H1 (cell line): Measurements from ENCODE around the gene TMEM106C. TPM values are rescaled to one million over a fixed set of nuclear protein-coding genes. Genes with fewer than 3 reads are reported as not detected.
A peak's percentile ranks its signal among the peaks of the same experiment; 100 is the strongest.

Experiments
- CTCF ChIA-PET: fragments of 300-600 bp; sonication (Branson Sonifier 250); formaldehyde crosslinking; loops from one replicate; lab custom pipeline; 2021; ENCODE audit not compliant: partially characterized antibody; lab: Charles Lee
- POLR2A ChIA-PET: fragments of 300-600 bp; sonication (Branson Sonifier 250); formaldehyde crosslinking; loops from one replicate; lab custom pipeline; 2021; ENCODE audit warnings: inconsistent platforms; ENCODE audit not compliant: partially characterized antibody; lab: Charles Lee
- DNase-seq, 2 experiments: peaks; one replicate each; pipeline versions ENCODE4 v3.0.0 to v3.0.0-alpha.2; 2010 to 2022; ENCODE audit warnings: low spot score in 2 of 2, low read depth in 1 of 2, mixed read lengths in 1 of 2
- FAIRE-seq: peaks from 2 replicates; lab custom pipeline; 2011; peaks lifted over from hg19 to GRCh38; lab: Jason Lieb, UNC
- H2AFZ ChIP-seq: 2 replicates; pipeline ENCODE4 v1.8.1; 2012; ENCODE audit warnings: low read length, inconsistent platforms
- H2AK5ac ChIP-seq: 2 replicates; pipeline ENCODE4 v1.6.1; 2013; ENCODE audit warnings: low read depth, low read length
- H2BK120ac ChIP-seq: replicated peaks from 2 replicates; pipeline ENCODE3; 2013; ENCODE audit warnings: low read depth, low read length, inconsistent platforms
- H2BK12ac ChIP-seq: 2 replicates; pipeline ENCODE4 v1.6.1; 2013; ENCODE audit warnings: low read depth, low read length
- H2BK15ac ChIP-seq: 2 replicates; pipeline ENCODE4 v1.6.1; 2013; ENCODE audit warnings: low read length
- H2BK20ac ChIP-seq: 2 replicates; pipeline ENCODE4 v1.6.1; 2013; ENCODE audit warnings: low read length
- H2BK5ac ChIP-seq: 2 replicates; pipeline ENCODE4 v1.6.1; 2013; ENCODE audit warnings: low read depth, low read length
- H3K14ac ChIP-seq: 2 replicates; pipeline ENCODE4 v1.6.1; 2013; ENCODE audit warnings: inconsistent platforms; ENCODE audit not compliant: insufficient read length
- H3K18ac ChIP-seq: 2 replicates; pipeline ENCODE4 v1.6.1; 2013; ENCODE audit warnings: low read length; ENCODE audit errors: extremely low read depth
- H3K23ac ChIP-seq: 2 replicates; pipeline ENCODE4 v1.6.1; 2013; ENCODE audit warnings: inconsistent platforms; ENCODE audit not compliant: insufficient read length
- H3K23me2 ChIP-seq: 2 replicates; pipeline ENCODE4 v1.6.1; 2013; ENCODE audit warnings: low read depth, low read length
- H3K27ac ChIP-seq: 2 replicates; pipeline ENCODE4 v1.6.1; 2011; ENCODE audit warnings: low read depth, low read length, inconsistent platforms
- H3K27me3 ChIP-seq, 4 experiments: replicated peaks in 1 of 4; 1 replicate in 1 of 4; 2 replicates in 3 of 4; pipeline versions ENCODE4 v1.6.1 to v1.8.1; 2011 to 2013; ENCODE audit warnings: low read length in 3 of 4, mild to moderate bottlenecking in 3 of 4, inconsistent platforms in 2 of 4, mixed read lengths in 2 of 4, moderate library complexity in 1 of 4; ENCODE audit not compliant: control insufficient read depth in 3 of 4, insufficient read depth in 3 of 4; ENCODE audit errors: extremely low read depth in 1 of 4
- H3K36me3 ChIP-seq, 4 experiments: 2 replicates each; pipeline versions ENCODE4 v1.6.1 to v1.8.1; 2011 to 2013; ENCODE audit warnings: mild to moderate bottlenecking in 4 of 4, low read length in 3 of 4, moderate library complexity in 2 of 4, control low read depth in 1 of 4, inconsistent platforms in 1 of 4; ENCODE audit not compliant: insufficient read depth in 4 of 4, control insufficient read depth in 2 of 4
- H3K4ac ChIP-seq: replicated peaks from 2 replicates; pipeline ENCODE3; 2013; ENCODE audit warnings: low read length, low read depth, mixed read lengths, inconsistent platforms; ENCODE audit not compliant: insufficient read length
- H3K4me1 ChIP-seq, 4 experiments: replicated peaks in 1 of 4; 1 replicate in 1 of 4; 2 replicates in 3 of 4; pipeline versions ENCODE4 v1.6.1 to v1.8.1; 2011 to 2013; ENCODE audit warnings: low read length in 3 of 4, inconsistent platforms in 2 of 4, mixed read lengths in 1 of 4; ENCODE audit not compliant: insufficient read depth in 4 of 4, control insufficient read depth in 3 of 4
- H3K4me2 ChIP-seq, 2 experiments: 2 replicates each; pipeline versions ENCODE4 v1.6.1 to v1.8.1; 2011 to 2013; ENCODE audit warnings: low read depth in 2 of 2, low read length in 2 of 2, control low read depth in 1 of 2, inconsistent platforms in 1 of 2, mild to moderate bottlenecking in 1 of 2; ENCODE audit not compliant: insufficient read depth in 1 of 2
- H3K4me3 ChIP-seq, 4 experiments: fragments of 200-600, 300-600 bp in 1 of 4; sonication (generic), shearing (Covaris generic), sonication (Bioruptor Twin) in 1 of 4; 2 replicates each; pipeline versions ENCODE4 v1.5.1 to v1.8.1; 2011 to 2016; ENCODE audit warnings: low read length in 4 of 4, low read depth in 3 of 4, control low read depth in 2 of 4, inconsistent platforms in 2 of 4, mild to moderate bottlenecking in 2 of 4, mixed read lengths in 1 of 4, moderate library complexity in 1 of 4; ENCODE audit not compliant: insufficient read depth in 2 of 4; ENCODE audit errors: extremely low read depth in 1 of 4
- H3K56ac ChIP-seq: replicated peaks from 2 replicates; pipeline ENCODE3; 2013; ENCODE audit warnings: low read depth, mild to moderate bottlenecking, mixed read lengths, low read length, inconsistent platforms; ENCODE audit not compliant: insufficient read length
- H3K79me1 ChIP-seq: 2 replicates; pipeline ENCODE4 v1.6.1; 2013; ENCODE audit warnings: low read depth, low read length, control low read depth
- H3K79me2 ChIP-seq, 2 experiments: 2 replicates each; pipeline versions ENCODE4 v1.6.1 to v1.8.1; 2012 to 2013; ENCODE audit warnings: low read length in 2 of 2, mild to moderate bottlenecking in 2 of 2, inconsistent platforms in 1 of 2; ENCODE audit not compliant: insufficient read depth in 2 of 2, control insufficient read depth in 1 of 2
- H3K9ac ChIP-seq, 4 experiments: replicated peaks in 1 of 4; 1 replicate in 1 of 4; 2 replicates in 3 of 4; pipeline versions ENCODE4 v1.6.1 to v1.8.1; 2011 to 2013; ENCODE audit warnings: low read depth in 3 of 4, low read length in 3 of 4, control low read depth in 2 of 4, mild to moderate bottlenecking in 2 of 4, moderate library complexity in 2 of 4, inconsistent platforms in 1 of 4; ENCODE audit errors: extremely low read depth in 1 of 4
- H3K9me3 ChIP-seq, 2 experiments: 2 replicates each; pipeline versions ENCODE4 v1.6.1 to v1.8.1; 2012 to 2013; ENCODE audit warnings: mild to moderate bottlenecking in 2 of 2, moderate library complexity in 2 of 2, control low read depth in 1 of 2, inconsistent platforms in 1 of 2, low read depth in 1 of 2, low read length in 1 of 2, mixed read lengths in 1 of 2; ENCODE audit not compliant: insufficient read depth in 2 of 2
- H4K20me1 ChIP-seq, 2 experiments: replicated peaks in 1 of 2; 2 replicates each; pipeline versions ENCODE3 to v1.8.1; 2011 to 2013; ENCODE audit warnings: inconsistent platforms in 2 of 2, low read length in 2 of 2, mild to moderate bottlenecking in 1 of 2; ENCODE audit not compliant: insufficient read depth in 2 of 2, control insufficient read depth in 1 of 2
- H4K5ac ChIP-seq: 2 replicates; pipeline ENCODE4 v1.6.1; 2013; ENCODE audit warnings: low read length, low read depth, mixed read lengths, inconsistent platforms; ENCODE audit not compliant: insufficient read length
- H4K8ac ChIP-seq: 2 replicates; pipeline ENCODE4 v1.8.0; 2013; ENCODE audit warnings: mild to moderate bottlenecking, moderate library complexity, low read length, inconsistent platforms; ENCODE audit not compliant: insufficient read depth; ENCODE audit errors: extremely low read depth
- H4K91ac ChIP-seq: replicated peaks from 2 replicates; pipeline ENCODE3; 2013; ENCODE audit warnings: low read length, mixed read lengths, inconsistent platforms; ENCODE audit not compliant: insufficient read length
- BRCA1 ChIP-seq: IDR thresholded peaks from 2 replicates; pipeline ENCODE4 v1.6.1; 2012; ENCODE audit warnings: low read depth, low read length, improper control_type of control experiment
- FOSL1 ChIP-seq: IDR thresholded peaks from 2 replicates; pipeline ENCODE4 v1.6.1; 2011; ENCODE audit warnings: mild to moderate bottlenecking, low read depth, low read length, moderate library complexity; ENCODE audit not compliant: insufficient read depth
- GTF2F1 ChIP-seq: IDR thresholded peaks from 2 replicates; pipeline ENCODE4 v1.6.1; 2012; ENCODE audit warnings: low read depth, low read length, improper control_type of control experiment, borderline replicate concordance
- NRF1 ChIP-seq: IDR thresholded peaks from 2 replicates; pipeline ENCODE4 v1.6.1; 2011; ENCODE audit warnings: mild to moderate bottlenecking, low read depth, low read length, improper control_type of control experiment
- RBBP5 ChIP-seq: IDR thresholded peaks from 2 replicates; pipeline ENCODE4 v1.7.1; 2012; ENCODE audit warnings: low read depth, mild to moderate bottlenecking, inconsistent platforms, low read length, moderate library complexity, borderline replicate concordance
- USF2 ChIP-seq: IDR thresholded peaks from 2 replicates; pipeline ENCODE4 v1.6.1; 2011; ENCODE audit warnings: low read length, improper control_type of control experiment
- YY1 ChIP-seq: IDR thresholded peaks from 2 replicates; pipeline ENCODE4 v1.6.1; 2011; ENCODE audit warnings: low read depth, mild to moderate bottlenecking, low read length
- WGBS, 2 experiments: shearing (Covaris generic) in 1 of 2; methylation state at CpG; one replicate each; pipeline versions ENCODE4 v1.1.6 to v1.1.7; 2013 to 2015; ENCODE audit warnings: low lambda C conversion rate in 2 of 2, mixed read lengths in 2 of 2, inconsistent platforms in 1 of 2, low coverage in 1 of 2, missing lambda C conversion rate in 1 of 2; ENCODE audit not compliant: insufficient replicate concordance in 2 of 2, insufficient coverage in 1 of 2, insufficient read length in 1 of 2; ENCODE audit errors: extremely low coverage in 1 of 2, missing lambda C conversion rate in 1 of 2; 5-methylcytosine and 5-hydroxymethylcytosine counted together
- polyA plus RNA-seq, 7 experiments: library from polyadenylated mRNA; depleted of rRNA in 3 of 7; stranded (reverse) in 5 of 7; unstranded in 2 of 7; fragments of >200 nt in 5 of 7; fragments of 200-250 nt in 2 of 7; gene quantifications; 1 replicate in 5 of 7; 2 replicates in 1 of 7; 4 replicates in 1 of 7; pipeline versions ENCODE4 v1.2.1 to v1.2.3, GENCODE V29; 2011 to 2013; ENCODE audit warnings: missing spikeins in 2 of 7, mixed read lengths in 2 of 7
- total RNA-seq: library from RNA; stranded (reverse); fragmentation: NEBNext Ultra II Directional; extraction: Animal tissue kit (Norgen Biotek cat#: 25700); gene quantifications from 2 replicates; pipeline ENCODE4 v1.2.1, GENCODE V29; 2021
- TF ChIP-seq, protein P1 (sequence below): IDR thresholded peaks from 2 replicates; pipeline ENCODE4 v1.6.1; 2012; ENCODE audit warnings: inconsistent platforms

Gene TMEM106C
- total and polyA plus RNA-seq, 2 of the 8 experiments (the other 6 are each of a cell fraction or from before 2014, with no cell fraction given): 36.6 to 45.3 TPM

GRCh38 chr12:47977772-47978597 lies 14.6 kb downstream of the TMEM106C start:
- H3K14ac ChIP-seq: no peak overlapping the region
- H3K9me3 ChIP-seq: no peaks in the 10 kb centered on the region
- H3K23ac ChIP-seq: no peak overlapping the region
- CTCF ChIA-PET: interaction anchor here (1.1 to 4.2 kb wide), 4 partner anchors 9 to 84 kb away, joined by 3 to 22 read pairs (median 7); no protein-coding TSS in a partner anchor
- no peak overlapping the region for H3K18ac ChIP-seq
- H2BK20ac ChIP-seq: no peak overlapping the region
- no peaks in the 10 kb centered on the region for H4K20me1 ChIP-seq
- H2BK12ac ChIP-seq: no peak overlapping the region
- POLR2A ChIA-PET: interaction anchor here (0.9 to 1.1 kb wide), 2 partner anchors 11 to 73 kb away, joined by 3 read pairs; partner anchors contain the start of gene VDR
- H3K79me1 ChIP-seq: no peaks in the 10 kb centered on the region
- H2BK5ac ChIP-seq: no peak overlapping the region; the same call in 1 of the 2 replicates
- no peak overlapping the region for H2BK120ac ChIP-seq
- no peak overlapping the region for H3K4ac ChIP-seq
- H2BK15ac ChIP-seq: no peak overlapping the region
- H3K27ac ChIP-seq: no peak overlapping the region
- no peak overlapping the region for H3K56ac ChIP-seq
- TF ChIP-seq BRCA1: no peak
- TF ChIP-seq RBBP5: no peak
- TF ChIP-seq USF2: no peak
- TF ChIP-seq NRF1: no peak
- TF ChIP-seq FOSL1: no peak
- TF ChIP-seq YY1: no peak
- TF ChIP-seq GTF2F1: no peak
- TF ChIP-seq, protein P1, sequence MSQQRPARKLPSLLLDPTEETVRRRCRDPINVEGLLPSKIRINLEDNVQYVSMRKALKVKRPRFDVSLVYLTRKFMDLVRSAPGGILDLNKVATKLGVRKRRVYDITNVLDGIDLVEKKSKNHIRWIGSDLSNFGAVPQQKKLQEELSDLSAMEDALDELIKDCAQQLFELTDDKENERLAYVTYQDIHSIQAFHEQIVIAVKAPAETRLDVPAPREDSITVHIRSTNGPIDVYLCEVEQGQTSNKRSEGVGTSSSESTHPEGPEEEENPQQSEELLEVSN: no peak
- no peaks in the 10 kb centered on the region for H3K4me1 ChIP-seq
- no peak overlapping the region for H2AFZ ChIP-seq
- H2AK5ac ChIP-seq: no peak overlapping the region
- FAIRE-seq (no peak), DNase-seq (no peak)
- H3K4me3 ChIP-seq: no peak overlapping the region
- no peaks in the 10 kb centered on the region for H3K79me2 ChIP-seq
- H4K5ac ChIP-seq: no peak overlapping the region
- no peak overlapping the region for H3K4me2 ChIP-seq
- H3K23me2 ChIP-seq: no peaks in the 10 kb centered on the region
- H4K8ac ChIP-seq: peak overlapping the region; percentile 7; the same call in 1 of the 2 replicates
- no peaks in the 10 kb centered on the region; a peak in 3 of 7 replicates for H3K27me3 ChIP-seq
- H3K36me3 ChIP-seq: no peaks in the 10 kb centered on the region
- 88% methylated on average over 15 of the region's 18 CpGs; no CpG with 5 or more reads in 1 of the 2 experiments for WGBS, 2 experiments
- H3K9ac ChIP-seq: no peak overlapping the region
- no peak overlapping the region for H4K91ac ChIP-seq
